Upper lobe of left lung (tissue), 6 donors: ENCODE results near the gene JUNB. TPM values are rescaled to one million over a fixed set of nuclear protein-coding genes. Genes with fewer than 3 reads are reported as not detected.

ENCODE experiments used
- ATAC-seq, 2 donors: fragments of 200-7000 bp; cut with Tn5 transposase; one replicate each; pipeline ENCODE4 v1.9.1; 2022; ENCODE audit warnings: mild to moderate bottlenecking in 2 of 2, moderate library complexity in 2 of 2; ENCODE audit not compliant: low FRiP score in 2 of 2
- DNase-seq, 2 donors: peaks; one replicate each; pipeline ENCODE4 v3.0.0-alpha.2; 2019 to 2020
- H3K27ac ChIP-seq, 4 donors: fragments of 200-600 bp; sonication (generic); one replicate each; pipeline ENCODE4 v1.5.1; 2016 to 2019
- H3K27me3 ChIP-seq, 4 donors: fragments of 200-600 bp; sonication (generic); one replicate each; pipeline ENCODE4 v1.5.1; 2017 to 2019
- H3K36me3 ChIP-seq, 4 donors: fragments of 200-600 bp; sonication (generic); one replicate each; pipeline ENCODE4 v1.5.1; 2016 to 2019
- H3K4me1 ChIP-seq, 4 donors: fragments of 200-600 bp; sonication (generic); one replicate each; pipeline ENCODE4 v1.5.1; 2018 to 2019
- H3K4me3 ChIP-seq, 4 donors: fragments of 200-600 bp; sonication (generic); one replicate each; pipeline ENCODE4 v1.5.1; 2017 to 2019; ENCODE audit warnings: mild to moderate bottlenecking in 2 of 4, moderate library complexity in 1 of 4
- H3K9me3 ChIP-seq, 4 donors: fragments of 200-600 bp; sonication (generic); one replicate each; pipeline ENCODE4 v1.5.1; 2018 to 2019
- EP300 ChIP-seq, 4 donors: sonication (generic); formaldehyde crosslinking; IDR thresholded peaks; one replicate each; pipeline ENCODE4 v1.5.1; 2017; ENCODE audit warnings: antibody characterized with exemption in 4 of 4, control low read depth in 2 of 4
- POLR2A ChIP-seq, 4 donors: fragments of 450-650 bp; IDR thresholded peaks; one replicate each; pipeline ENCODE4 v1.5.1; 2016 to 2017; ENCODE audit warnings: antibody characterized with exemption in 4 of 4, mild to moderate bottlenecking in 2 of 4
- POLR2AphosphoS5 ChIP-seq, 2 donors: sonication (generic); formaldehyde crosslinking; IDR thresholded peaks; one replicate each; pipeline ENCODE4 v1.5.1; 2017; ENCODE audit warnings: antibody characterized with exemption in 2 of 2
- WGBS, 2 donors: methylation state at CpG; one replicate each; pipeline ENCODE4 v1.1.5; 2017 to 2018; 5-methylcytosine and 5-hydroxymethylcytosine counted together
- total RNA-seq, 6 donors: library from RNA; depleted of rRNA in 4 of 6; stranded (reverse); fragments of >200 nt in 4 of 6; gene quantifications; one replicate each; pipeline versions ENCODE4 v1.1.0 to v1.2.1, GENCODE V29; 2016 to 2021
- TF ChIP-seq, protein P1 (sequence below), 6 experiments: fragments of 450-650 bp in 4 of 6; fragments of 200-600 bp in 2 of 6; sonication (generic) in 2 of 6; IDR thresholded peaks; one replicate each; pipeline ENCODE4 v1.5.1; 2016 to 2019; ENCODE audit warnings: antibody characterized with exemption in 6 of 6
- donor health status: DM: no; HTN: no; CAD: no; lungs with moderate emphysema.
- donor health status: DM: no; HTN: yes; CAD: no; lungs with severe emphysema.

Gene JUNB
- total RNA-seq, 6 donors from 2014 or later, result 127 to 422 (median 354) TPM

- Histone ChIP-seq H3K4me1 (peaks cover 12 to 33% (median 18%) of the 10 kb centered on the region in 4 donors), H3K9me3 (no peaks in the 10 kb centered on the region), H3K27me3 (no peaks in the 10 kb centered on the region), H3K4me3 (no peak overlapping the region), H3K36me3 (peaks cover 0 to 9% (median 4%) of the 10 kb centered on the region in 4 donors), H3K27ac (no peak overlapping the region)
- TF ChIP-seq POLR2A (IDR thresholded peaks at IDR 0.05) (no peak), POLR2AphosphoS5 (IDR thresholded peaks at IDR 0.05) (no peak), EP300 (IDR thresholded peaks at IDR 0.05) (no peak)
- TF ChIP-seq, protein P1, sequence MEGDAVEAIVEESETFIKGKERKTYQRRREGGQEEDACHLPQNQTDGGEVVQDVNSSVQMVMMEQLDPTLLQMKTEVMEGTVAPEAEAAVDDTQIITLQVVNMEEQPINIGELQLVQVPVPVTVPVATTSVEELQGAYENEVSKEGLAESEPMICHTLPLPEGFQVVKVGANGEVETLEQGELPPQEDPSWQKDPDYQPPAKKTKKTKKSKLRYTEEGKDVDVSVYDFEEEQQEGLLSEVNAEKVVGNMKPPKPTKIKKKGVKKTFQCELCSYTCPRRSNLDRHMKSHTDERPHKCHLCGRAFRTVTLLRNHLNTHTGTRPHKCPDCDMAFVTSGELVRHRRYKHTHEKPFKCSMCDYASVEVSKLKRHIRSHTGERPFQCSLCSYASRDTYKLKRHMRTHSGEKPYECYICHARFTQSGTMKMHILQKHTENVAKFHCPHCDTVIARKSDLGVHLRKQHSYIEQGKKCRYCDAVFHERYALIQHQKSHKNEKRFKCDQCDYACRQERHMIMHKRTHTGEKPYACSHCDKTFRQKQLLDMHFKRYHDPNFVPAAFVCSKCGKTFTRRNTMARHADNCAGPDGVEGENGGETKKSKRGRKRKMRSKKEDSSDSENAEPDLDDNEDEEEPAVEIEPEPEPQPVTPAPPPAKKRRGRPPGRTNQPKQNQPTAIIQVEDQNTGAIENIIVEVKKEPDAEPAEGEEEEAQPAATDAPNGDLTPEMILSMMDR (IDR thresholded peaks at IDR 0.05), result no peak
- ATAC-seq (no peak), DNase-seq (no peak)
- WGBS, 2 donors, result 85 to 100% methylated on average over 1 to 4 of the region's 4 CpGs
Observed at GRCh38 chr19:12772323-12772722, 19.0 kb upstream of the JUNB start.

GRCh38 chr19:12773571-12773970 is 17.7 kb upstream of the JUNB start:
- Histone ChIP-seq H3K36me3 (peaks cover 0 to 8% (median 3%) of the 10 kb centered on the region in 4 donors), H3K4me1 (peaks cover 16 to 44% (median 28%) of the 10 kb centered on the region in 4 donors), H3K4me3 (no peak overlapping the region), H3K9me3 (no peaks in the 10 kb centered on the region), H3K27ac (no peak overlapping the region), H3K27me3 (no peaks in the 10 kb centered on the region)
- DNase-seq, result no peak
- no peak for ATAC-seq
- WGBS, 2 donors, result 90 to 91% methylated on average over 2 of the region's 2 CpGs
- TF ChIP-seq EP300 (IDR thresholded peaks at IDR 0.05) (no peak), POLR2AphosphoS5 (IDR thresholded peaks at IDR 0.05) (no peak)

DNA sequence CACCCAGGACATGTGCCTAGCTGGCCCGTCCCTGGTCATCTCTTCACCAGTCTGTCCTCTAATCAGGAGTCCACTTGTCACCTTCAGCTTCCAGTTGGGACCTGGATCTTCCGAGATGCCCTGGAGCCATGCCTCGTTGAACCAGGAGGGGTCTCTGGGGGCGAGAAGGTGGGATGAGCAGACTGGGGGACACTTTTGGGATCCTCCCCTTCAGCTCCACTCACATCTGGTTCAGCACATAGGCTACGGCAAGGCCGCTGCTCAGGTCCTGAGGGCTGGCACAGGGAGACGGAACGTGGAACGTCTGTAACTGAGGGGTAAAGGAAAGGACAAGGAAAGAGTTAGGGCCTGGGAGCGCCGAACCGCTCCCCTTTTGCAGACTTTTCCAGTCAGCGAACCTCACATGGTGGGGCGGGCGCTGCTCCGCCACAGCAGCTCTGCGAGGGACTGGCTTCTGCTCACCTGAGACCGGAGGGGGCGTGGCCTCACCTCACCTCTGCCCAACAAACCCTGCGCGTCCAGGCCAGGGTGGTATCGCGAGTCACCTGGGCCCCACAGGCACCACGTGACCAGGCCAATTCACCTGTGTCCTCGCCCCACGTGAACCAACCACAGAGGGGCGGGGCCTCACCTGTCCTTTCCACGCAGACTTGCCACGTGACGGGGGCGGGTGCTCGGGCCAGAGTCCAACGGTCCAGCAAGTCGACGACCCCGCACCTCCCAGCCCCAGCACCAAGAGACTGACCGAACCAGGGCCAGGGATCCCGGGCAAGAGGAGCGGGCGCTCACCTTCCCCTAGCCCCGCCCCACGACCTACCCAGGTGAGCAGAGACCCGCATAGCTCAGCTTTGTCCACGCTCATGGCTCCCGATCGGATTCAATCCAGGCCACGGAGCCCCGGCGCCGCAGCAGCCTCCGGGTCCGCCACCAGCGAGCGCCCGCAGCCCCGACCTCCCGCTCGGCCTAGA is 16.4 kb upstream of the JUNB start, which contains the start of gene HOOK2:
TSS of gene HOOK2 (minus strand) at position 965 of the 968 bp plus-strand sequence. CDS start at position 862, 103 bp downstream.
- Histone ChIP-seq H3K4me3 (peak within 1 kb of the TSS; percentile 35 to 78 (median 60)), H3K27ac (peak within 1 kb of the TSS; percentile 79 to 97 (median 92)), H3K36me3 (peaks cover 0 to 7% (median 2%) of the 10 kb centered on the region in 4 donors), H3K4me1 (peaks cover 29 to 54% (median 38%) of the 10 kb centered on the region in 4 donors), H3K9me3 (no peaks in the 10 kb centered on the region), H3K27me3 (no peaks in the 10 kb centered on the region)
- DNase-seq (peak; percentile 93 to 99), ATAC-seq (peak; percentile 0 to 81)
- WGBS, 2 donors, result 19 to 36% methylated on average over 18 to 36 of the region's 58 CpGs
- TF ChIP-seq EP300 (IDR thresholded peaks at IDR 0.05) (no peak), POLR2A (IDR thresholded peaks at IDR 0.05) (peak in 2 of 4 donors; percentile 2 to 61), POLR2AphosphoS5 (IDR thresholded peaks at IDR 0.05) (peak in 1 of 2 donors; percentile 43)
- TF ChIP-seq, protein P1 (IDR thresholded peaks at IDR 0.05), result no peak

- Histone ChIP-seq H3K36me3 (peaks cover 0 to 2% (median 0%) of the 10 kb centered on the region in 4 donors), H3K27me3 (no peaks in the 10 kb centered on the region), H3K9me3 (no peaks in the 10 kb centered on the region), H3K27ac (peak overlapping the region; percentile 93 to 99 (median 97)), H3K4me1 (peaks cover 41 to 62% (median 44%) of the 10 kb centered on the region in 4 donors), H3K4me3 (peak overlapping the region; percentile 54 to 66 (median 61))
- peak; percentile 77 to 81 for ATAC-seq
- peak; percentile 87 to 97 for DNase-seq
- no peak for TF ChIP-seq POLR2A (IDR thresholded peaks at IDR 0.05)
- TF ChIP-seq EP300 (IDR thresholded peaks at IDR 0.05), result peak in 1 of 4 donors; percentile 18
- peak; percentile 58 to 68 for TF ChIP-seq POLR2AphosphoS5 (IDR thresholded peaks at IDR 0.05)
- TF ChIP-seq, protein P1 (IDR thresholded peaks at IDR 0.05), result peak; percentile 91 to 97 (median 96)
- WGBS, 2 donors, result 10 to 12% methylated on average over 42 to 43 of the region's 43 CpGs
Observed at GRCh38 chr19:12777217-12778016, 13.9 kb upstream of the JUNB start.
